RCC 7860 (cell line): ENCODE results near the gene LHPP.

Experiments used
- DNase-seq: peaks from one replicate; pipeline ENCODE4 v3.0.0-alpha.2; 2015; ENCODE audit warnings: low spot score
- FAIRE-seq: peaks from 2 replicates; lab custom pipeline; 2012; peaks lifted over from hg19 to GRCh38; lab: Jason Lieb, UNC

Gene LHPP

GRCh38 chr10:124636271-124636995 lies 174.8 kb downstream of the LHPP start:
- DNase-seq, result no peak
- no peak for FAIRE-seq

DNA sequence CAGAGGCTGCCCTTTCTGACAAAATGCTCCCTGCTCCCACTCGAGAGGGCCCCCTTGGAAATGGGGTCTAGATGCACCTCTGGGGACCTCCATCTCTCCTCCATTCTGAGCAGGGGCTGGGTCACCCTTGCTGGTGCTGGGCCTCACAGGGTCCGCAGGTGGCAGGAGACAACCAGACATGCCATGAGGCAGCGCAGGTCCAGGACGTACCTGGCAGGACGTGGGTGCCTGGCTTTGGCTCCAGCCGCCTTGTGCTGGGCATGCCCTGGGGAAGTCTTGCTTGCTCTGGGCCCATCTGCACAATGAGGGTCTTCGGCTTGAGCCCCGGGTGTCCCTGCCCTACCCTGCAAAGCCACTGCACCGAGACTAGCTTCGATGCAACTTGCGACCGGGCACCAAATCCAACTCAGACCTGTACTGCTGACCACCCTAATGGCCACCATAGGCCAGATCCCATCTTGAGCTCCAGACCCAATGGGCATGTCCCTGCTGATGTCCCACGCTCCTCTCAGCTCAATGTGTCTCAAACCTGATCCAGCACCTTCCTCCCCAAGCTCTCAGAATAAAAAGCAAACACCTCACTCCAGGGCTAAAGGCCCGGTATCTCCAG lies 175.6 kb downstream of the LHPP start:
- FAIRE-seq, result no peak

GRCh38 chr10:124637746-124638145 lies 176.1 kb downstream of the LHPP start:
- DNase-seq (no peak), FAIRE-seq (no peak)

More for the DNA sequence above, 175.6 kb downstream of the LHPP start:
- no peak for DNase-seq

GRCh38 chr10:124639206-124639605 lies 177.6 kb downstream of the LHPP start:
- no peak for FAIRE-seq
- no peak for DNase-seq

GRCh38 chr10:124639646-124640045 lies 178.0 kb downstream of the LHPP start:
- FAIRE-seq, result no peak
- DNase-seq, result no peak

- FAIRE-seq, result no peak
- DNase-seq, result no peak
Observed at GRCh38 chr10:124640056-124640455, 178.4 kb downstream of the LHPP start.

GRCh38 chr10:124640538-124641231 lies 179.1 kb downstream of the LHPP start:
- FAIRE-seq (no peak), DNase-seq (no peak)

GRCh38 chr10:124641282-124642087 lies 179.9 kb downstream of the LHPP start:
- FAIRE-seq, result no peak

GRCh38 chr10:124642088-124642710 lies 180.6 kb downstream of the LHPP start:
- DNase-seq (no peak), FAIRE-seq (no peak)

More at GRCh38 chr10:124641282-124642087, 179.9 kb downstream of the LHPP start:
- no peak for DNase-seq

DNA sequence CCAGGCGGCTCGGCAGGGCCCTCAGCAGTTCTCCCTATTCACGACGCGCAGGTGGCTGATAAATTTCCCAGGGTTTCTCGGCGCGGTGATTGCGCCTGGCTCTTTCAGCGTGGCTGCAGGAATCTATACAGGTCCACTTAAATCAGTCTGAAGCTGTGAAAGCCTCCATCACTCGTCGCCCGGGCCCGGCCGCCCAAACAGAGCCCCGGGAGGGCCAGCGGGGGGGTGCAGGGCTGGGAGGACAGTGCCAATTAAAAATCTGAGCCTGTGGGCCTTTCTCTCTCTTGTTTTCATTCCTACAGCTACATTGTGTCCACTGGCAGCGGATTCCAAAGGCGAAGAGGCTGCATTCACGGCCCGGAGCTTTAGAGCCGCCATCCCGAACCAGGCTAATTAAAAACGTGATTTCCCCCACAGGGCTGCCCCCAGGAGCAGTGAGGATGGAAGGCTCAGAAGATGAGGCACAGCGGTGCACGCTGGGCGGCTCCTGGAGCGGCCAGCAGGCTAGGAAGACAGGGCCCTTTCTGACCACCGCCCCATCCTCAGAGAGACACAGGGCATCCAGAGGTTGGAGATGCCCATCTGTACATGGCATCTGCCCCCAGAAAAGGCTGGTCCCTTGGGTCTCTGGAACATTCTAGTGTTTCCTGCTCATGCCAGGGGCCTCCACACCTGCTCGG lies 181.8 kb downstream of the LHPP start:
- no peak for DNase-seq
- FAIRE-seq, result no peak

DNA sequence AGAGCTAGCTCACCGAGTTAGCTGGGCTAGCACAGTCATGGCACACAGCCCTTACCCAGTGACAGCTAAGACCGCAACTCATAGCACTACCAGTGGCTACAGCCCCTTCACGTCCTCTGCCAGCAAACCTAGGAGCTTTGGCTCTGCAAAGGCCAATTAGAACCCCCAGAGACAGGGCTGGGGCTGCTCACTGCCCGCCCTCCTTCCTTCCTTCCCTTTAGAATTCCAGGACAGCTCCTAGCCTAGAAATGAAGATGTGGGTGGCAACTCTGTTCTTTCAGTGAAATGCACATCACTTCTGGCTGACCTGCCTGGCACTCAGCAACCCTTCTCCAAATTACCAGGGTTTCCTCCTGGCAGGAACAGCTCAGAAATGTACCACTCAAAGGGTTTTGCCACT lies 182.6 kb downstream of the LHPP start:
- DNase-seq (no peak), FAIRE-seq (no peak)

- DNase-seq (no peak), FAIRE-seq (no peak)
Observed at GRCh38 chr10:124644771-124645415, 183.3 kb downstream of the LHPP start.

DNA sequence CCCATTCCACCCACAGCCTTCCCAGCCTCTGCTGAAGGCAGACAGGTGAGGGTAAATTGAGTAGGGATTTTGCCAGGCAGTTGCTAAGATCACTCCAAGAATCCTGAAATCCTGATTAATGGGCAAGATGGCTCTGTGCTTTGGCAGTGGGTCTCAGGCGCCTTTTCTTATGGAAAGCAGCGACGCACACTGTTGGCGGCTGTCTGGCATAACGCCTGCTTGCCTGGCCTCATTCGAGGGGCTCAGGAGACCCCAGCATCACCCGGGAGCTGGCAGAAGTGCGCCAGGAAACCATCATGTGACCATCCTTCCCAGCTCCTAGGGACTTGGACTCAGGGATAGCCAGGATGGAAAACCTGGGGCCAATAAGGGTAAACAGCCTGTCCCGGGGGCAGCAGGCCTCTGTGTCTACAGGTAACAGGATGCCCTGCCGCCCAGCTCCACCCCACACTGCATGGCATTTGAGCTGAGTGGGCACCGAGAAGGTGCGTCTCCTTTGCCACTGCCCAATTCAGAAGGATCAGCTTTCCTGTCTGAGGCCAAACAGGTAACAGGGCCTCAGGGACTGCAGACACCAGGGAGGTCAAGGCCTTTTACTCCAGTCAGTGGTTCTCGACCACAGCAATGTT lies 184.0 kb downstream of the LHPP start:
- DNase-seq, result no peak
- FAIRE-seq, result no peak

DNA sequence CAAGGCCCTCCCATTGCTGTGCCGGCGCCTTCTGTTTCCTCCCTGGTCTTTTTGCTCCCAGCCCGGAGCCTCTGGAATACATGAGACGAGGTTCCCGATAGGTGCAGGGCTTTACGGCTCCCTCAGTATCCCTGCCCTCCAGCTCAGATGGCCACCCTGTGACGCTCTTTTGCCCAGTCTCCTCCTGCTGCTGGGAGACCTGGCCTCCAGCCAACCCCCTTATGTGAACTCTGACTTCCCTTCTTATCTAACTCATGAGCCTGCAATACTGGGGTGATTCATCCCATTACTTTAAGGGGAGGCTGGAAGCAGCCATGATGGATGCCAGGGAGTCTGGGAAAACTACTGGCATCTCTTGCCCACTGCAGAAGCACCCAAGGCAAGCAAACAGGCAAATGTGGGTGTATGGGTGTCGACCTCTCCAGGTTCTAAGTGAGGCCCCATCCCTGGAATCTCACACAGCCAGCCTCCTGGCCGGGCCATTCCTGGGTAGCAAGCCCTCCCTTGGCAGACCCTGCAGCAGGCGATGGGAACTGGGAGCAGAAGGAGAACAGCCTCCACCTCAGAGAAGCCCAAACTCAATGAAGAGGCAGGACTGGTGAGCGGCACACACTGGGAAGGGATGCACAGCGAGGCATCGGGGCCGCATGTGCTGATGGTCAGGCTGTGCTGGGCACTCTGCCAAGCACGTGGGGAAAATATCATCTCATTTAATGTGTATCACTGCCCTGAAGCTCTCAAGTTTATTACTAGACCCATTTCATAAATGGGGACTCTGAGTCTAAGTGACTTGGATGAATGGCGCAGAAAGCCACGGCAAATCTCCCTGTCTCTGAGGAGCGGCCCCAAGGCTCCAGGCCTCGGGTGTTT lies 185.1 kb downstream of the LHPP start:
- FAIRE-seq (no peak), DNase-seq (peak; percentile 58)

GRCh38 chr10:124647421-124648130 lies 186.0 kb downstream of the LHPP start:
- FAIRE-seq (no peak), DNase-seq (no peak)

DNA sequence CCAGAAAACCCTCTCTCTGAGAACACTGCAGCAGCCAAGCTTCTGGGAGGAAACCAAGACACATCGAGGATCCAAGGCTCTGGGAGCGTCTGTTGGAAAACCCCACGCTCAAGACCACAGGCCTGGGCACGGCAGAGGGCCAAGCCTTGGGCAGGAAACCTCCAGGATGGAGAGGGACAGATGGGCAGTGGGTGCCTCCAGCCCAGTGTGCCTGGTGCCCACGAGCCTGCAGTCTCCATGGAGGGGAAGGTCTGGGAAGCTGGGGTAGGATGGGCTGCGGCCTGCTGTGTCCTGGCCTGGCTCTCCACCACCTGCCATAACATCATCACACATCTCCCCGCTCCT lies 186.5 kb downstream of the LHPP start:
- FAIRE-seq, result no peak
- no peak for DNase-seq

DNA sequence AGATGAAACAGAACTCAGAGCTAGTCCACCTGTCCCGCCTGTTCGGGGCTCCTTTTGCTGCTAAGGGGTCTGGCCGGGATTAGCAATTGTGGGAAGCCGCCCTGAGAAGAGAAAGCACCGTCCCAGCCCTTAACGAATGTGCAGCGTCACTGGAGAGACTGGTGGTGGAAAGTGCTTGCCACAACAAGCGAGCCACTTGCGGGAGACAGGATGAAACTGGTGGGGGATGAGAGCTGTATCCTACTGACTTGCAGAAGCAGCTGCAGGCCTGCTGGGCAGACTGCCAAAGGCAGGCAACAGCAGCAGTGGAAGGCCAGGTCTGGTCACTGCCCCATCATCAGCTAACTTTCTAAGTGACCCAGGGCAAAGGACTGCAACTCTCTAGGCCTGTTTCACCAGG lies 187.1 kb downstream of the LHPP start:
- FAIRE-seq (no peak), DNase-seq (no peak)

GRCh38 chr10:124649214-124649613 lies 187.6 kb downstream of the LHPP start:
- FAIRE-seq (no peak), DNase-seq (no peak)
